GM19452 (cell line): Measurements from ENCODE around the gene MPP1.

ENCODE experiments used
- ATAC-seq: cut with Tn5 transposase; IDR thresholded peaks from one replicate; pipeline ENCODE4 v1.9.1; 2021; ENCODE audit not compliant: unreplicated experiment

The MPP1 gene

GRCh38 chrX:154776753-154777152 lies 28.5 kb downstream of the MPP1 start:
- no peak for ATAC-seq

GRCh38 chrX:154775419-154776349 lies 29.6 kb downstream of the MPP1 start:
- ATAC-seq: no peak

- no peak for ATAC-seq
These were observed 30.7 kb downstream of the MPP1 start for GRCh38 chrX:154774622-154775021.

GRCh38 chrX:154762537-154763296 lies 42.6 kb downstream of the MPP1 start, which contains the start of gene DKC1:
DKC1 (plus strand) TSS chrX:154762864; CDS start chrX:154762966, 102 bp downstream.
- ATAC-seq: peak; percentile 95

- ATAC-seq: no peak
These were observed 43.2 kb downstream of the MPP1 start for GRCh38 chrX:154761977-154762536.

- ATAC-seq: no peak
These were observed 46.6 kb downstream of the MPP1 start for GRCh38 chrX:154758696-154759095.

GRCh38 chrX:154751669-154752271 lies 53.5 kb downstream of the MPP1 start:
- no peak for ATAC-seq

- ATAC-seq: peak; percentile 16
These were observed 54.0 kb downstream of the MPP1 start for GRCh38 chrX:154751203-154751668.

GRCh38 chrX:154750301-154751202 lies 54.7 kb downstream of the MPP1 start, which contains the start of gene GAB3:
GAB3 (minus strand) TSS chrX:154751077; CDS start chrX:154751025, 52 bp downstream.
- ATAC-seq: peak; percentile 64

GRCh38 chrX:154749856-154750255 lies 55.4 kb downstream of the MPP1 start:
- no peak for ATAC-seq

GRCh38 chrX:154748712-154749339 lies 56.5 kb downstream of the MPP1 start:
- ATAC-seq: no peak

- ATAC-seq: no peak
These were observed 62.7 kb downstream of the MPP1 start for GRCh38 chrX:154742613-154743012.

GRCh38 chrX:154739952-154740465 lies 65.3 kb downstream of the MPP1 start:
- no peak for ATAC-seq

- no peak for ATAC-seq
These were observed 67.1 kb downstream of the MPP1 start for GRCh38 chrX:154738011-154738738.

- ATAC-seq: no peak
These were observed 68.1 kb downstream of the MPP1 start for GRCh38 chrX:154737136-154737535.

GRCh38 chrX:154735695-154736393 lies 69.4 kb downstream of the MPP1 start:
- ATAC-seq: no peak

- no peak for ATAC-seq
These were observed 71.1 kb downstream of the MPP1 start for GRCh38 chrX:154734061-154734781.
